Measurements from ENCODE around the gene BRMS1L. TPM values are rescaled to one million over a fixed set of nuclear protein-coding genes. Genes with fewer than 3 reads are reported as not detected.
"Not testable (repeated sequence)": the region's sequence is repeated elsewhere in the genome, so short reads cannot be mapped to it uniquely, and the experiment has no call there.

Gene BRMS1L
- total RNA-seq, 1 experiment from 2014 or later: 10.5 TPM

GRCh38 chr14:35819591-35820540, 6.3 kb upstream of the BRMS1L start:
- CTCF ChIA-PET: interaction anchor here (0.7 kb wide), 1 partner anchor 1313 kb away, joined by 3 read pairs; no protein-coding TSS in a partner anchor
- TF ChIP-seq CTCF (IDR thresholded peaks at IDR 0.05; ENCODE audit: unreplicated experiment): no peak
- peaks cover 4% of the 10 kb centered on the region for H3K36me3 Mint-ChIP-seq (ENCODE audit: insufficient read depth, unreplicated experiment)
- H3K4me1 Mint-ChIP-seq (ENCODE audit: low read depth, unreplicated experiment): no peaks in the 10 kb centered on the region
- DNase-seq: no peak
- BruUV-seq (replicated peaks): no TSS peak
- intact Hi-C loops (cut with micrococcal nuclease; ENCODE audit: unreplicated experiment): no loop called here
- no peak overlapping the region for H3K4me3 Mint-ChIP-seq (ENCODE audit: low read depth, unreplicated experiment)
- no peaks in the 10 kb centered on the region for H3K9me3 Mint-ChIP-seq (ENCODE audit: low read depth, unreplicated experiment)
- no peaks in the 10 kb centered on the region for H3K27me3 Mint-ChIP-seq (ENCODE audit: unreplicated experiment)
- no peak overlapping the region for H3K27ac Mint-ChIP-seq (ENCODE audit: unreplicated experiment)

- H3K4me3 Mint-ChIP-seq (ENCODE audit: low read depth, unreplicated experiment): no peak overlapping the region
- no peaks in the 10 kb centered on the region for H3K27me3 Mint-ChIP-seq (ENCODE audit: unreplicated experiment)
- H3K36me3 Mint-ChIP-seq (ENCODE audit: insufficient read depth, unreplicated experiment): peaks cover 22% of the 10 kb centered on the region
- no peaks in the 10 kb centered on the region for H3K4me1 Mint-ChIP-seq (ENCODE audit: low read depth, unreplicated experiment)
- BruUV-seq (replicated peaks): no TSS peak
- CTCF ChIA-PET: no interaction called here
- H3K27ac Mint-ChIP-seq (ENCODE audit: unreplicated experiment): no peak overlapping the region
- no peaks in the 10 kb centered on the region for H3K9me3 Mint-ChIP-seq (ENCODE audit: low read depth, unreplicated experiment)
- peak; percentile 74 for TF ChIP-seq CTCF (IDR thresholded peaks at IDR 0.05; ENCODE audit: unreplicated experiment)
- intact Hi-C loops (cut with micrococcal nuclease; ENCODE audit: unreplicated experiment): no loop called here
- peak; percentile 30 for DNase-seq
Measured at GRCh38 chr14:35821564-35822411, 4.3 kb upstream of the BRMS1L start.

- Mint-ChIP-seq H3K4me3 (ENCODE audit: low read depth, unreplicated experiment) (no peak overlapping the region), H3K27ac (ENCODE audit: unreplicated experiment) (no peak overlapping the region), H3K9me3 (ENCODE audit: low read depth, unreplicated experiment) (no peaks in the 10 kb centered on the region), H3K4me1 (ENCODE audit: low read depth, unreplicated experiment) (peaks cover 4% of the 10 kb centered on the region), H3K36me3 (ENCODE audit: insufficient read depth, unreplicated experiment) (peaks cover 28% of the 10 kb centered on the region), H3K27me3 (ENCODE audit: unreplicated experiment) (no peaks in the 10 kb centered on the region)
- BruUV-seq (replicated peaks): no TSS peak
- intact Hi-C loops (cut with micrococcal nuclease; ENCODE audit: unreplicated experiment): no loop called here
- CTCF ChIA-PET: no interaction called here
- no peak for DNase-seq
- no peak for TF ChIP-seq CTCF (IDR thresholded peaks at IDR 0.05; ENCODE audit: unreplicated experiment)
Measured at GRCh38 chr14:35822501-35822900, 3.6 kb upstream of the BRMS1L start.

- H3K27me3 Mint-ChIP-seq (ENCODE audit: unreplicated experiment); BruUV-seq (replicated peaks); H3K9me3 Mint-ChIP-seq (ENCODE audit: low read depth, unreplicated experiment); H3K27ac Mint-ChIP-seq (ENCODE audit: unreplicated experiment): not testable (repeated sequence)
- peaks cover 11% of the 10 kb centered on the region for H3K4me1 Mint-ChIP-seq (ENCODE audit: low read depth, unreplicated experiment)
- H3K4me3 Mint-ChIP-seq (ENCODE audit: low read depth, unreplicated experiment): peak overlapping the region; percentile 78
- intact Hi-C loops (cut with micrococcal nuclease; ENCODE audit: unreplicated experiment): loop anchor here (5.0 kb wide), 1 partner anchor 243 kb away; no protein-coding TSS in a partner anchor
- H3K36me3 Mint-ChIP-seq (ENCODE audit: insufficient read depth, unreplicated experiment): peaks cover 28% of the 10 kb centered on the region
- CTCF ChIA-PET: interaction anchor here (0.6 kb wide), 1 partner anchor 750 kb away, joined by 3 read pairs; no protein-coding TSS in a partner anchor
- peak; percentile 13 for DNase-seq
Measured at GRCh38 chr14:35824446-35825165, 1.5 kb upstream of the BRMS1L start.

Data from Calu3 (cell line).